HFF-Myc (cell line): Measurements from ENCODE around the gene HTRA2.

ENCODE experiments used
- DNase-seq: peaks from one replicate; pipeline ENCODE4 v3.0.0-alpha.2; 2011; ENCODE audit warnings: low read depth; ENCODE audit errors: extremely low read depth
- H3K4me3 ChIP-seq: replicated peaks from 2 replicates; pipeline ENCODE4 v1.5.1; 2011; ENCODE audit warnings: low read depth, mild to moderate bottlenecking, control low read depth, low read length
- TF ChIP-seq, protein P1 (sequence below): IDR thresholded peaks from 2 replicates; pipeline ENCODE4 v1.5.1; 2012; ENCODE audit warnings: mild to moderate bottlenecking, low read depth, low read length, control low read depth; ENCODE audit errors: missing control alignments

The HTRA2 gene

DNA sequence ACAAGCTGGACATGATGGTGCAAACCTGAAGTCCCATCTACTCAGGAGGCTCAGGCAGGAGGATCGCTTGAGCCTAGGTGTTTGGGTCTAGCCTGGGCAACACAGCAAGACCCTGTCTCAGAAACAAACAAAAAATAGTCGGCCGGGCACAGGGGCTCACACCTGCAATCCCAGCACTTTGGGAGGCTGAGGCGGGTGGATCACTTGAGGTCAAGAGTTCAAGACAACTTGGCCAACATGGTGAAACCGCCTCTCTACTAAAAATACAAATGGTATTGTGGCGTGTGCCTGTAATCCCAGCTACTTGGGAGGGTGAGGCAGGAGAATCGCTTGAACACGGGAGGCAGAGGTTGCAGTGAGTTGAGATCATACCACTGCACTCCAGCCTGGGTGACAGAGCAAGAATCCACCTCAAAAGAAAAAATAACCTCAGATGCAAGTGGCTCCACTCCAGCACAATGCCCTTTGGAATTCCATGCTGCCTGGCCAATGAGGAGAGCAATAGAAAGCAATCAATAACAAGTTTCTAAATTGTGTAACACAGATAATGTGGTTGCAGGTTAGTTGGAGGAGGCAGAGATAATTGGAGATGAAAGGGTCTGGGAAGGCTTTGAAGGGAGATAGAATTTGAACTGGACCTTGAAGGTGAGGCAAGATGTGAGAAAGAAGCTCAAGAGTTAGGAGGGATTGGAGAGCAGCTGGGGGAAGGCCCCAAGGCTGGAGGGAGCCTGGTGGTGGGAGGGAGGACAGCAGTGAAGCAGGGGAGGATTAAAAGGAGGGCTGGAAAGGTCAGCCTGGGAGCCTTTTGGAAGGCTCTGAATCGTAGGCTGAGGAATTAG is 40.9 kb upstream of the HTRA2 start:
- TF ChIP-seq, protein P1, sequence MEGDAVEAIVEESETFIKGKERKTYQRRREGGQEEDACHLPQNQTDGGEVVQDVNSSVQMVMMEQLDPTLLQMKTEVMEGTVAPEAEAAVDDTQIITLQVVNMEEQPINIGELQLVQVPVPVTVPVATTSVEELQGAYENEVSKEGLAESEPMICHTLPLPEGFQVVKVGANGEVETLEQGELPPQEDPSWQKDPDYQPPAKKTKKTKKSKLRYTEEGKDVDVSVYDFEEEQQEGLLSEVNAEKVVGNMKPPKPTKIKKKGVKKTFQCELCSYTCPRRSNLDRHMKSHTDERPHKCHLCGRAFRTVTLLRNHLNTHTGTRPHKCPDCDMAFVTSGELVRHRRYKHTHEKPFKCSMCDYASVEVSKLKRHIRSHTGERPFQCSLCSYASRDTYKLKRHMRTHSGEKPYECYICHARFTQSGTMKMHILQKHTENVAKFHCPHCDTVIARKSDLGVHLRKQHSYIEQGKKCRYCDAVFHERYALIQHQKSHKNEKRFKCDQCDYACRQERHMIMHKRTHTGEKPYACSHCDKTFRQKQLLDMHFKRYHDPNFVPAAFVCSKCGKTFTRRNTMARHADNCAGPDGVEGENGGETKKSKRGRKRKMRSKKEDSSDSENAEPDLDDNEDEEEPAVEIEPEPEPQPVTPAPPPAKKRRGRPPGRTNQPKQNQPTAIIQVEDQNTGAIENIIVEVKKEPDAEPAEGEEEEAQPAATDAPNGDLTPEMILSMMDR = no peak
- no peak overlapping the region for H3K4me3 ChIP-seq

DNA sequence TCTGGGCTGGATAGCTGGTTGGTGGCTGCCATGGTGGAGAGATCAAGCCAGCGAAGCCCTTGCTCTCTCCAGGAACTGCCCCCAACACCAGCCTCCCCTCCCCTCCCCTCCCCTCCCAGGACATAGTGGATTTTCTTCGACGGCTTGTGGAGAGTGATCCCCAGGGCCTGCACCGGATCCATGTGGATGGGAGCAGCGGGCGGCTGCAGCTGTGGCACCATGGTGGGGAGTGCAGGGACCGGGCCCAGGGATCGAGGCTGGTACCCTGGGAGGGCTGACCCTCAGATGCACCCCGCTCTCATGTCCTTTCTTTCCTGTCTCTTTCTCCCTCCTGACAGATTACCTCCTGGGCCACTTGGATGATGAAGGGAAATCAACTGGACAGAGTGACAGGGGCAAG is 39.8 kb upstream of the HTRA2 start:
- DNase-seq = no peak
- TF ChIP-seq, protein P1 = no peak
- no peak overlapping the region for H3K4me3 ChIP-seq

More for the DNA sequence above, 40.9 kb upstream of the HTRA2 start:
- DNase-seq = no peak

DNA sequence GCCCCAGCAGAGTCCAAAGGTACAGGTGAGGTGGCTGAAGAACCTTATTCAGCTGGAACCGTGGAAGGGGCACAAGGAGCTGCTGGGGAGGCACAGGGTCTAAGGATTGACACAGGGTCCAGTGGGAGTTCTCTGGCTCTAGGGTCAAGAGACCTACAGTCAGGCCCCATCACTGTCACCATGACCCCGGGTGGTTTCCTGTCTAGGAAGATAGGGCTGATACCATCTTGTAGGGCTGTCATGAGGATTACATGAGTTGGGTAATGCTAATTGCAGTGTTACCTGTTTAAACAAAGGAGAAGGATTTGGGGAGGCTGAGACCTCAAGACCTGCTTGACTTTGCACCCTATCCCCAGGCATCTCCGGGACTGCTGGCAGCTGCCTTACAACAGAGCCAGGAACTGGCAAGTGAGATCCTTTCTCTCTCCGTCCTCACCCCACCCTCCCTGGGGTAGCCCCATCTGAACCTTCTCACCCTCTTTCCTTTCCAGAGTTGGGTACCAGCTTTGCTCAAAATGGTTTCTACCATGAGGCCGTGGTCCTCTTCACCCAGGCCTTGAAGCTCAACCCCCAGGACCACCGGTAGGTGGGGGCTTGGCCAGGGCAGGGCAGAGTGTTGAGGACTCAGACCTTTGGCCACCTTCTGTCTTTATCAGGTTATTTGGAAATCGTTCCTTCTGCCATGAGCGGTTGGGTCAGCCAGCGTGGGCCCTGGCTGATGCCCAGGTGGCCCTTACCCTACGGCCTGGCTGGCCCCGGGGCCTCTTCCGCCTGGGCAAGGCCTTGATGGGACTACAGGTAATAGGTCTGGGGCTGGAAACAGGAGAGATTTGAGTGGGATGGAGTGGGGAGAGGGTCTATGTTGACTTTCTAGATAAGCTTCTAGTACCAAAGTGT is 37.8 kb upstream of the HTRA2 start:
- no peak for DNase-seq
- TF ChIP-seq, protein P1 = no peak
- no peak overlapping the region for H3K4me3 ChIP-seq

DNA sequence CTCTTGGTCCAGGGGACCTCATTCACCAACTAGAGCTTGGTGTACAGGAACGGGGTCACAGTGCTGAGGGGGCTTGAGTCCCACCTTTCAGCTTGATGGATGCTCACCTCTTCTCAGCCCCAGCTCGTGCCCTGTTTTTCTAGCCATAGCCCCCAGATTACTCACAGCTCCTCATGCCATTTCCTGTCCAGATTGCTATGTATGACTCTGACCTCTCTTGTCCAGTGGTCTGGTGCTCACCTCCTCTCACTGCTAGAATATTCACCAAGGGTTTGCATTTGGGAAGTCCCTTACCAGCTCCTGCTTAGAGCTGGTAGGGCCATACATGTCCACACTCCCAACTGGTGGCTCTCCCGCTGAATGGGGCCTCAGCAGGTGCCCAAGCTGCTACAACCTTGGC is 36.2 kb upstream of the HTRA2 start:
- TF ChIP-seq, protein P1 = no peak
- no peak for DNase-seq
- no peak overlapping the region for H3K4me3 ChIP-seq

DNA sequence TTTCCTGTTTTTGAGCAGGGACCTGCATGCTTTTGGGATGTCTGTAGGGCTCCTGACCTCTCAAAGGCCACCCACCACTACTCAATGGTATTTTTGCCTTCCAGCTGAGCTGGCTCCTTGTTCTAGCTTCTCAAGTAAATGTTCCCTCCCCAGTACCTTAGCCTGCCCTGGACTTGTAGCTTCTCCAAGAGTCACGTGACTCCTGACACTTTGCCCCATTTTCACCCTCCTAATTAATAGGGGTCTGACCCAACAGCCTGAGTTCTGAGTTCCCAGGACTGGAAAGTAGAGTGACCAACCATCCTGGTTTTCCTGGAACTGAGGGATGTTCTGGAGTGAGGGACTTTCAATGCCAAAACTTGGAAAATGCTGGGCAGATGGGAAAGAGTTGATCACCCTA is 34.3 kb upstream of the HTRA2 start:
- TF ChIP-seq, protein P1 = no peak

DNA sequence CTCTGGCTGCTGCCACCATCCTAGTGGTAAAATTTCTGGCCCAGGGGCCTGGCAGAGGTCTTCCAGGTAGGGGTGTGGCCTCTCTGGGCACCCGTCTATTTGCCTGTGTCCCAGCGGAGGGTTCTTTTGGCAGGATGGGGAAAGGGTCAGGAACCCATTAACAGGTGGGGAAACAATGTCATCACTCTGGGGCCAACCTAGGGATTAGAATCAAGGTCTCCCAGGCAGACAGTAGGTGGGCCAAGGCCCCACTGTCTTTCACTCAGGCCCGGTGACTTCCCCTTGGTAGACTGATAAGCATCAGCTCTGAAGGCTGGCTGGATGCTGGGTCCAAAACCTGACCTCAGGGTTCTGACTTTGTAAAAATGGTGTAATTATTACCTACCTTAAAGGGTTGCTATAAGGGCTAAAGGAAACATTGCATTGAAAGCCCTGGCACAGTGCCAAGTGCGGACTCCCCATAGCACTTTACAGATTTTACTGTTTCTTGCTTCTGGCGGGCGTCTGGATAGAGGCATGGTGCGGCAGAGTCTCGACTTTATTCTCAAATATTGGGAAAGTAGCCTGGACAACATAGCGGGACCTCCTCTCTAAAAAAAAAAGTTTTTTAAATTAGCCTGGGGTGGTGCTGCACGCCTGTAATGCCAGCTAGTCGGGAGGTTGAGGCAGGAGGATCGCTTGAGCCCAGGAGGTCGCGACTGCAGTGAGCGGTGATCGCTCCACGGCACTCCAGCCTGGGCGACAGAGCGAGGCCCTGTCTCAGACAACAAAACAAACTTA is 32.5 kb upstream of the HTRA2 start:
- H3K4me3 ChIP-seq = no peak overlapping the region
- TF ChIP-seq, protein P1 = no peak
- no peak for DNase-seq

More for the DNA sequence above, 34.3 kb upstream of the HTRA2 start:
- DNase-seq = no peak
- H3K4me3 ChIP-seq = no peak overlapping the region
